GM12801 (cell line): Measurements from ENCODE around the gene MAN2B2.

Experiments
- TF ChIP-seq, protein P1 (sequence below): IDR thresholded peaks from one replicate; pipeline ENCODE4 v1.5.1; 2011; ENCODE audit warnings: control low read depth; ENCODE audit not compliant: insufficient read length; ENCODE audit errors: extremely low read depth

MAN2B2 gene

DNA sequence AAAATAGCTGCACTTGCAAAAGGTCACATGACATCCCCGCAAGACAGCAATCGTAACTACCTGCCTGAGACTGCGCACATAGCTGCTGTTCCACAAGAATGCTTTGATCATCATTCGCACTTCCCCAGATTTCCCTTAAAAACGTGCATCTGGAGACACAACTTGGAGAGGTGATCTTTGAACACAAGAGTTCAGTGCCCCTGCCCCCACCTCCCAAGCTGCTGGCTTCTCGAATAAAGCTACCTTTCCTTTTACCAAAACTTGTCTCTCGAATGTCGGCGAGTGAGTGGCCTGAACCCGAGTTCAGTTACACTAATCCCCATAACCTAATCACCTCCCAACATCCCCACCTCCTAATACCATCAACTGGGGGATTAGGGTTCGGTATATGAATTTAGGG lies 51.1 kb downstream of the MAN2B2 start:
- TF ChIP-seq, protein P1, sequence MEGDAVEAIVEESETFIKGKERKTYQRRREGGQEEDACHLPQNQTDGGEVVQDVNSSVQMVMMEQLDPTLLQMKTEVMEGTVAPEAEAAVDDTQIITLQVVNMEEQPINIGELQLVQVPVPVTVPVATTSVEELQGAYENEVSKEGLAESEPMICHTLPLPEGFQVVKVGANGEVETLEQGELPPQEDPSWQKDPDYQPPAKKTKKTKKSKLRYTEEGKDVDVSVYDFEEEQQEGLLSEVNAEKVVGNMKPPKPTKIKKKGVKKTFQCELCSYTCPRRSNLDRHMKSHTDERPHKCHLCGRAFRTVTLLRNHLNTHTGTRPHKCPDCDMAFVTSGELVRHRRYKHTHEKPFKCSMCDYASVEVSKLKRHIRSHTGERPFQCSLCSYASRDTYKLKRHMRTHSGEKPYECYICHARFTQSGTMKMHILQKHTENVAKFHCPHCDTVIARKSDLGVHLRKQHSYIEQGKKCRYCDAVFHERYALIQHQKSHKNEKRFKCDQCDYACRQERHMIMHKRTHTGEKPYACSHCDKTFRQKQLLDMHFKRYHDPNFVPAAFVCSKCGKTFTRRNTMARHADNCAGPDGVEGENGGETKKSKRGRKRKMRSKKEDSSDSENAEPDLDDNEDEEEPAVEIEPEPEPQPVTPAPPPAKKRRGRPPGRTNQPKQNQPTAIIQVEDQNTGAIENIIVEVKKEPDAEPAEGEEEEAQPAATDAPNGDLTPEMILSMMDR = no peak

DNA sequence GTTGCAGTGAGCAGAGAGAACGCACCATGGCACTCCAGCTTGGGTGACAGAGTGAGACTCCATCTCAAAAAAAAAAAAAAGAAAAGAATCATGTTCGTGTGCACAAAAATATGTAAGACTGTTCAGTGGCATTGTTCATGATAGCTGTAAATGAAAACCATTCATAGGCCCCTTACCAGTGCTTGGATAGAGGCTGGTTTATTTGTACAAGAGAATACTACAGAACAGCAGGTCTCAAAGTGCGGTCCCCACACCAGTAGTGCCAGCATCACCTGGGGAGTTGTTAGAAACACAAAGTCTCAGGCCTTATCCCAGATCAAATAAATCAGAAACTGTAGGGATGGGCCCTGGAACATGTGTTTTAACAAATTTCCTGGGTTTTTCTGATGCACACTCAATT lies 52.8 kb downstream of the MAN2B2 start:
- TF ChIP-seq, protein P1 = no peak

DNA sequence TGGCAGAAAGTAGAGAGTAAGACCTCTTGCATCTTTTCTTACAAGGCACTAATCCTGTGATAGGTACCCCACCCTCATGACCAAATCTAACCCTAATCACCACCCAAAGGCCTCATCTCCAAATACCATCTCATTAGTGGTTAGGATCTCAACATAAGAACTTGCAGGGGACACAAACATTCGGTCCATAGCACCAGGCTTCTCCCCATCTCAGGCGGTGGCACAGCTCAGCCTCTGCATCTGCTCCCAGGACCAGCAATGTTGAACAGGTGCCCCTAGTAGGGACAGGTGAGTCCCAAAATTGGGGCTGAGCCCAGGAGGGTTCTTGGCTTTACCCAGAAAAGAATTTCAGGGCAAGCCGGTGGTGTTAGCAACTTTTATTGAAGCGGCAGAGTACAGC lies 57.1 kb downstream of the MAN2B2 start:
- TF ChIP-seq, protein P1 = no peak

DNA sequence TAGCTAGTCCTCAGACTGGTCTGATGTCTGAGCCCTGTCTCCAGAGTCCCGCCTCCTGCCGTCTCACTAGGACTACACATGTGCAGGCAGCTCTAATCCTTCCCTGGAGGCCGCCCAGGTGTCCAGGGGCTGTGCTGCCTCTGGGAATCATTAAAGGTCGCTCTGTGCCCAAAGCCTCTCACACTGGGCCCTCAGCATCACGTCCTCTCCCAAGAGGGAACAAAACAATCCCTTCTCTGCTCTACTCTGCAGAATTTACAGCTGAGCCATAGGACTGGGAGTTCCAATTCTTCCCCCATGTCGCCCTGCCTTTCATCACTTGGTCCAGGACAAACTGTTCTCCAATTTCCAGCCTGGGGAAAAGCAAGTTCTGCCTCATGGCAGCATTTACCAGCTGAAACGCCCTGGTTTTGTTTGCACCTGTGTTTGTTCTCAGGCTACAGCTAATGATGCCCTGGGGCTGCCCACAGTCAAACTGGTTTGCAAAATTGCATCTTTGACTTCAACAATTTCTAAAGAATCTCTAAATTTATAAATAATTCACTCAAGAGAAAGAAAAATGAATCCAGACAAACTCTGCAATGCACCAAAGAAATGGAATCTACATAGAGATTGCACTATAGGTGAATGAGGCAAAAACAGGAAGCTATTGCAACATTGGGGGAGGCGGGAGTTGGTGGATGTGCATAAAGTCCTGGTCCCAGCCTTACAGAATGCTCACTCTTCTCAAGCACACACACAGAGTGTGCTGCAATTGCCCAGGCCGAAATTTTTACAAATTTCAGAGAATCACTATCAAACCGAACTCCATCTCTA lies 58.3 kb downstream of the MAN2B2 start:
- TF ChIP-seq, protein P1 = no peak

DNA sequence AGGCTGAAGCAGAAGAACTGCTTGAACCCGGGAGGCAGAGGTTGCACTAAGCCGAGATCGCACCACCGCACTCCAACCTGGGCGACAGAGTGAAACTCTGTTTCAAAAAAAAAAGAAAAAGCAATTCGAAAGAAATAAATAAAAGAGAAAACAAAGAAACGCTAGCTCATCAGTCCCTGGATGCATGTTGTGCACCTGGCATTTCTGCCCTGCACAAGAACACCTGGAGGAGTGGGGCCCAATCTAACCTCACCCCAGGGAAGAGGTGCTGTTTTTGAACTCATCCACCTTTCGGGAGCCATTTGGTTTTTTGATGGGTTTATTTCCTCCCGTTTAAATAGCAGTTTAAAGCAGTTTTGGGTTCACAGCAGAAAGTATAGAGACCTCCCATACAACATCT lies 59.8 kb downstream of the MAN2B2 start:
- TF ChIP-seq, protein P1 = no peak

DNA sequence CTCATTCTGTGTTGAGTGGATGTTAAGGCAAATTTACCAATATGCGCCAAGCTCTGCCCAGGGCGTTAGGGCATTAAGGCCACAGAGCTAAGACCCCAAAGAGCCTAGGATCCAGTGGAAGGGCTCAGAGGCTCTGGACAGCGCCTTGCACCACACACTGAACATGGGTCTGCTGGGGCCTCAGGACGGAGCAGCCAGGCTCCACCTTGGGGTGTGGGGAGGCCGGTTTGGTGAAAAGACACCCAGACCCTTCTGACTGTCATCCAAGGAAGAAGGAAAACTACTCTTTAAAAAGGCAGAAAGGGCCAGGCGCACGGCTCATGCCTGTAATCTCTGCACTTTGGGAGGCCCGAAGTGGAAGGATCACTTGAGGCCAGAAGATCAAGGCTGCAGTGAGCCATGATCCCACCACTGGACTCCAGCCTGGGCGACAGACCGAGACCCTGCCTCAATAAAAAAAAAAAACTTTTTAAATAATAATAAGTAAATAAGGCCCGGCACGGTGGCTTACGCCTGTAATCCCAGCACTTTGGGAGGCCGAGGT lies 64.2 kb downstream of the MAN2B2 start:
- TF ChIP-seq, protein P1 = no peak

DNA sequence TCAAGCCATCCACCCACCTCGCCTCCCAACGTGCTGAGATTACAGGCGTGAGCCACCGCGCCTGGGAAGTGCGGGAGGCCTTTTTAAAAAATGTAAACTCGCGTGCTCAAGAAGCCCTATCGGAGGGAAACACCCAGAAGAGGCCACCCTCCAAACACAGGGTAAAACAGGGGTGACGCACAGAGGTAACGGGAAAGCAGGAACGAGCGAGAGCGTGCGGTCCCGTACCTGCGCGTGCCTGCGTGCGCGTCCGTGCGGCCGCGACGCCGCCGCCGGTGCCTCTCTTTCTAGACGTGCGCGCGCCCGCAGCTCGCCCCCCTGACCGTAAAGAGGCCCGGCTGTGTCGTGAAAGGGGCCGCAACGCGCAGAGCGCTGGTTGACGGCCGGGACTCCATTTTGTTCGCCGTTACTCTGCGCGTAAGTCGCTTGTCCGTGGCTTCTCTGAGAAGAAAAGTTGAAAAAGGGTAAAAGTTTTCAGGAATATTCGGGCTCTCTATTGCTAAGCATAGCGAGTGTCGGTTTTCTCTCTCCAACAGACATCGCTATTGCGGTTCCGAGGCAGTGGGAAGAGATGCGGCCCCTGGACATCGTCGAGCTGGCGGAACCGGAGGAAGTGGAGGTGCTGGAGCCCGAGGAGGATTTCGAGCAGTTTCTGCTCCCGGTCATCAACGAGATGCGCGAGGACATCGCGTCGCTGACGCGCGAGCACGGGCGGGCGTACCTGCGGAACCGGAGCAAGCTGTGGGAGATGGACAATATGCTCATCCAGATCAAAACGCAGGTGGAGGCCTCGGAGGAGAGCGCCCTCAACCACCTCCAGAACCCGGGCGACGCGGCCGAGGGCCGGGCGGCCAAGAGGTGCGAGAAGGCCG lies 65.5 kb downstream of the MAN2B2 start, which contains the start of gene MRFAP1:
TSS of gene MRFAP1 (plus strand) at position 394 of the 872 bp plus-strand sequence. CDS start at position 572, 178 bp downstream.
- TF ChIP-seq, protein P1 = no peak
